ENCODE measurements around the gene PGLYRP1.
A peak's percentile ranks its signal among the peaks of the same experiment; 100 is the strongest.

Gene PGLYRP1

GRCh38 chr19:46022431-46023310 is at the start of gene PGLYRP1:
Gene PGLYRP1, minus strand, starts transcription at chr19:46023053. Its CDS starts 32 bp downstream, at chr19:46023021.
- DNase-seq (ENCODE audit: insufficient read length, low spot score) (no peak), FAIRE-seq (no peak)
- TF ChIP-seq POLR2A (IDR thresholded peaks at IDR 0.05; ENCODE audit: low read depth, low read length) = no peak

GRCh38 chr19:46069806-46070341 is 47.0 kb upstream of the PGLYRP1 start:
- TF ChIP-seq POLR2A (IDR thresholded peaks at IDR 0.05; ENCODE audit: low read depth, low read length) = no peak
- FAIRE-seq (peak; percentile 70), DNase-seq (ENCODE audit: insufficient read length, low spot score) (no peak)

- peak; percentile 92 for FAIRE-seq
- DNase-seq (ENCODE audit: insufficient read length, low spot score) = peak; percentile 42
- no peak for TF ChIP-seq POLR2A (IDR thresholded peaks at IDR 0.05; ENCODE audit: low read depth, low read length)
Measured at GRCh38 chr19:46068345-46069258, 45.7 kb upstream of the PGLYRP1 start.

- DNase-seq (ENCODE audit: insufficient read length, low spot score) (no peak), FAIRE-seq (no peak)
Measured at GRCh38 chr19:46067691-46068090, 44.8 kb upstream of the PGLYRP1 start.

GRCh38 chr19:46066471-46066870 is 43.6 kb upstream of the PGLYRP1 start:
- FAIRE-seq (no peak), DNase-seq (ENCODE audit: insufficient read length, low spot score) (no peak)
- TF ChIP-seq POLR2A (IDR thresholded peaks at IDR 0.05; ENCODE audit: low read depth, low read length) = no peak

More at GRCh38 chr19:46067691-46068090, 44.8 kb upstream of the PGLYRP1 start:
- no peak for TF ChIP-seq POLR2A (IDR thresholded peaks at IDR 0.05; ENCODE audit: low read depth, low read length)

GRCh38 chr19:46065486-46066071 is 42.7 kb upstream of the PGLYRP1 start:
- peak; percentile 60 for FAIRE-seq
- TF ChIP-seq POLR2A (IDR thresholded peaks at IDR 0.05; ENCODE audit: low read depth, low read length) = no peak
- no peak for DNase-seq (ENCODE audit: insufficient read length, low spot score)

- DNase-seq (ENCODE audit: insufficient read length, low spot score) = no peak
- TF ChIP-seq POLR2A (IDR thresholded peaks at IDR 0.05; ENCODE audit: low read depth, low read length) = no peak
- no peak for FAIRE-seq
Measured at GRCh38 chr19:46063201-46063600, 40.3 kb upstream of the PGLYRP1 start.

GRCh38 chr19:46060012-46060411 is 37.2 kb upstream of the PGLYRP1 start:
- DNase-seq (ENCODE audit: insufficient read length, low spot score) (no peak), FAIRE-seq (no peak)
- no peak for TF ChIP-seq POLR2A (IDR thresholded peaks at IDR 0.05; ENCODE audit: low read depth, low read length)

GRCh38 chr19:46058778-46059177 is 35.9 kb upstream of the PGLYRP1 start:
- TF ChIP-seq POLR2A (IDR thresholded peaks at IDR 0.05; ENCODE audit: low read depth, low read length) = no peak
- no peak for FAIRE-seq
- no peak for DNase-seq (ENCODE audit: insufficient read length, low spot score)

GRCh38 chr19:46056536-46056935 is 33.7 kb upstream of the PGLYRP1 start:
- FAIRE-seq (no peak), DNase-seq (ENCODE audit: insufficient read length, low spot score) (no peak)
- no peak for TF ChIP-seq POLR2A (IDR thresholded peaks at IDR 0.05; ENCODE audit: low read depth, low read length)

- no peak for TF ChIP-seq POLR2A (IDR thresholded peaks at IDR 0.05; ENCODE audit: low read depth, low read length)
- no peak for FAIRE-seq
- no peak for DNase-seq (ENCODE audit: insufficient read length, low spot score)
Measured at GRCh38 chr19:46052896-46053295, 30.0 kb upstream of the PGLYRP1 start.

- FAIRE-seq = no peak
- no peak for TF ChIP-seq POLR2A (IDR thresholded peaks at IDR 0.05; ENCODE audit: low read depth, low read length)
- no peak for DNase-seq (ENCODE audit: insufficient read length, low spot score)
Measured at GRCh38 chr19:46049597-46049996, 26.7 kb upstream of the PGLYRP1 start.

- FAIRE-seq = no peak
- TF ChIP-seq POLR2A (IDR thresholded peaks at IDR 0.05; ENCODE audit: low read depth, low read length) = no peak
- no peak for DNase-seq (ENCODE audit: insufficient read length, low spot score)
Measured at GRCh38 chr19:46043519-46043918, 20.7 kb upstream of the PGLYRP1 start.

Data from H54 (cell line).